ENCODE measurements around the gene ENO1.

ENO1 gene

DNA sequence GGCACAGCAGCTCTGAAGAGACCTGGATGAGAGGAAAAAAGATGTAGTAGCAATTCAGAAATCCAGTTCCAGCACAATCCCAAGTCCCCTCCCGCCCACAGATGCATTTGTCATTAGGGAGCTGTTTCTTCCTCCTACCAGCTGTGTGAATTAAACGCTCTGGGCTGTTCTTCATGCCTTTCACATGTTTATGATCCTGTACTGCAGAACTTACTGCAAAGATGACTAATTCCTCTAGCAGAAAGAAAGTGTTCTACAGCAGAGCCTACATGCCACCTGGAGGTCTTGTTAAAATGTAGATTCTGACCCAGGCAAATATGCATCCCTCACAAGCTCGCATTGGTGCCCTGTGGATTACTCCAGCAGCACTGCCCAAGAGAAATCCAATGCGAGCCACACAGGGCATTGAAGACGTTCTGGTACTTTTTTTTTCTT lies 6.5 kb downstream of the ENO1 start:
- FAIRE-seq (no peak), DNase-seq (ENCODE audit: insufficient read length, low spot score) (no peak)

DNA sequence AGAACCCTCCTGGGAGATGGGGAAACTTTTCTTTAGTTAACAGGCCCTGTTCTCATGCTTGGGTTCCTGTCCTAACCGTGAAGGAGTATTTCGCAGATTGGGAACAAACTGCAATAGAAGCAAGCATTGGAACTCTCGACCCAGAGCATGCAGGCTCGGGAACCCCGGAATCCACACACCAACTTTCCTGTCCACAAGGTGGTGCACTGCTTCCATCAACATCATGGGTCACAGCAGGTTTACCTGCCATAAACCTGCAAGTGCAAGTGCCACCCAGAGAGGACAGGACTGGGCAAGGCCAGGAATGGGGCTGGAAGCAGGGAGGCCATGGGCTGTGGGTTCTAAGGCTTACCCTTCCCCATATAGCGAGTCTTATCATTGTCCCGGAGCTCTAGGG lies 6.9 kb downstream of the ENO1 start:
- FAIRE-seq: no peak
- no peak for DNase-seq (ENCODE audit: insufficient read length, low spot score)

- no peak for FAIRE-seq
- no peak for DNase-seq (ENCODE audit: insufficient read length, low spot score)
These were observed 7.6 kb downstream of the ENO1 start for GRCh38 chr1:8870616-8871538.

- DNase-seq (ENCODE audit: insufficient read length, low spot score): no peak
- FAIRE-seq: no peak
These were observed 8.4 kb downstream of the ENO1 start for GRCh38 chr1:8870103-8870502.

DNA sequence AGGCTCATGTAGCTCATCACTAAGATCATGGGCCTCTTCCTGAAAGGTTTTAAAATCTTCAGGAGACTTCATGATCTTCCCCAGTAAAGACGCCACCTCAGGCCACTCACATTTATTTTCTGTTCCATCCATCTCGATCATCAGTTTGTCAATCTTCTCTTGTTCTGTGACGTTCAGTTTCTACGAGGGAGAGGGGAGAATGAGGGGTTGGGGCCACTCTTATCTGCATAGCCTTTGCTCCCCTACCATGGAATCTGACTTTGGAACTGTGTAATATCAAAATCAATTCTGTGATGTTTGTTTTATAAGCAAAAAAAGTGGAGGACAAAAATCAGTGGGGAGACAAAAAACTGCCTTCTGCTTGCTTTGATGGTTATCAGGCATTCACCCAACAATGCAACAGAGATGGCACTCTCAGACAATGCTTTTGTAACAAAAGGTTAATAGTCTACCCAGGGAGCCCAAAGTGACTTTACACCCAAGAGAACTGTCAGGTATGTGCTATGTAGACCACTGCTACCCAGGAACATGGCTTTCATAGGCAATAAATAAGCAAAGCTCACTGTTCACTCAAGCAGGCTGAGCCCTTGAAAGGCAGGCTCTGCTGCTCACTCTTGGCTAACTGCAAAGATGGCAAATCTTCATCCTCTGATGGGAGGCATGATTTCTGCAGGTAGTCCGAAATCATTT lies 10.5 kb downstream of the ENO1 start:
- peak; percentile 62 for FAIRE-seq

GRCh38 chr1:8866792-8867415 lies 11.6 kb downstream of the ENO1 start:
- FAIRE-seq (no peak), DNase-seq (ENCODE audit: insufficient read length, low spot score) (no peak)

More for the DNA sequence above, 10.5 kb downstream of the ENO1 start:
- DNase-seq (ENCODE audit: insufficient read length, low spot score): no peak

DNA sequence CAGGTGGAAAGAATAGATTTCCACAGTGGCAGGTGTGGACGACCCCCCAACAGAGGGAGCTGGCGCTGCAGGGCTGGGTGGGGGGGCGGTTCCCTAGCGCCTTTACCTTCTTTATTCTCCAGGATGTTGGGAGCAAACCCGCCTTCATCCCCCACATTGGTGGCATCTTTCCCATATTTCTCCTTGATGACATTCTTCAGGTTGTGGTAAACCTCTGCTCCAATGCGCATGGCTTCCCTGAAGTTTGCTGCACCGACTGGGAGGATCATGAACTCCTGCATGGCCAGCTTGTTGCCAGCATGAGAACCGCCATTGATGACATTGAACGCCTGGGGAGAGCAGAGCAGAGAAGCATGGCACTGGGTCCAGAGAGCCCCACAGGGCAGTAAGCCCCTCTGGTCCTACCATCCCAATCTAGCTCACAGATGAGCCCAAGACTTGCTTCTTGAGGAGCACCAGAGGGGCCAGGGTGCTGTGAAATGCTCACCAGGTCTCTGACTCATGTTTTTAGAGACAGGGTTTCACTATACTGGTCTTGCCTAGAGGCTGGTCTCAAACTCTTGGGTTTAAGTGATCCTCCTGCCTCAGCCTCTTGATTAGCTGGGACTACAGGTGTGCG lies 12.2 kb downstream of the ENO1 start:
- FAIRE-seq (no peak), DNase-seq (ENCODE audit: insufficient read length, low spot score) (no peak)

DNA sequence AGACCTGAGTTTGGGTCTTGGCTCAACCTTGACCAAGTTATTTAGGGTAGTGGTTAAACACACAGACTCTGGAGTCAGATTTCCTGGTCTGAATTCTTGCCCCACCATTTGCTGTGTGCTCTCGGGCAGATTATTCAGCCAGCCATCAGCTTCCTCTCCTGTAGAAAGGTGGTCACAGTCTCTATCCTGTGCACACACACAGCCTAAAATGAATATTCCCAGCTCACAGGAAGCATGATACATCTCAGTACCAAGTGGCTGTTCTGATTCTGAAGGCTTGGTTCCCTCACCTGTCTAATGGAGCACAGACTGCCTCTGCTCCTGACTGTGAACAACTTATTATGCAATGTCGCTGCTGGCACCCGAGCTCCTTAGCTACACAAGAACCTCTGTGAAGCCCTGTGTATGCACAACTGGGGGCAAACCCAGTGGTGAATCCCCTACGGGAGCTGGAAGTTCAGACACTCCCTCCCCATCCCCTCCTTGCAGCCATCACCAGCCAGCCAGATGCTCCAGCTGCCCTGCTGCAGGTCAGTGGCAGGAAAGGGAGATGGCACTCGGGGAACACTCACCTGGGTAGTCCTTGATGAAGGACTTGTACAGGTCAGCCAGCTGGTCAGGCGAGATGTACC lies 13.7 kb downstream of the ENO1 start:
- DNase-seq (ENCODE audit: insufficient read length, low spot score) (no peak), FAIRE-seq (no peak)

GRCh38 chr1:8863794-8864233 lies 14.7 kb downstream of the ENO1 start:
- FAIRE-seq: no peak
- DNase-seq (ENCODE audit: insufficient read length, low spot score): no peak

DNA sequence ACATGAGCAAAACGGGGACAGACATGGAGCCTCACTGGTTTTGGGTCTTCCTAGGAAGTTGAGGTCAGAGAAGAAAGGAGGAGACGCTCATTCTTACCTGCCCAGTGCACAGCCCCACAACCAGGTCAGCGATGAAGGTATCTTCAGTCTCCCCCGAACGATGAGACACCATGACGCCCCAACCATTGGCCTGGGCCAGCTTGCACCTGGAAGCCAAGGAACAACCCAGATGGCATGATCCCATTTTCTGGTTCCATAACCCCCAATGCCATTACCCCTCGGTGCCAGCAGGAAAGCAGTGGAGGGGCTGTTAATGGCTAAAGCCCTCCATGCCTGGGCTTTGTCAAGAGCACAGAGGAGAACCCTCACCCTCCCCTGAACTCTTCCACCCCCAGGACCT lies 15.3 kb downstream of the ENO1 start:
- DNase-seq (ENCODE audit: insufficient read length, low spot score) (no peak), FAIRE-seq (no peak)

DNA sequence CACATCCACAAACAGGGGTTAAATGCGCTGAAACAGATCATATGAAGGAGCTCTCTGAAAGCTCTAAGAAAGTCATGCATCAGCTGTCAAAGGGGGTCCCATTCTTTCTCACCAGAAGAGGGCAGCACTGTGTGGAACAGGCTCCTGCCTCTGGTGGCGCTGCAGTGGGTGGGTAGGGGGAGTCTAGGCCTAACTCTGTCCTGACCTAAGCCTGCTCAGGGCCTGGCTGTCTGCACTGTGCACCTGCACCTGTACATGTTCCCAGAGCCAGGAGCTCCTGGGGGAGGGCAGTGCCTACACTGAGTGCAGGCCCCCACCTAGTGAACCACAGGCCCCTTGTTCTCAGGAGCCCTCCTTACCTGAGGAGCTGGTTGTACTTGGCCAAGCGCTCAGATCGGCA lies 16.0 kb downstream of the ENO1 start:
- DNase-seq (ENCODE audit: insufficient read length, low spot score) (no peak), FAIRE-seq (peak; percentile 14)

GRCh38 chr1:8860738-8861516 lies 17.6 kb downstream of the ENO1 start:
- DNase-seq (ENCODE audit: insufficient read length, low spot score) (no peak), FAIRE-seq (no peak)

- no peak for DNase-seq (ENCODE audit: insufficient read length, low spot score)
- peak; percentile 70 for FAIRE-seq
These were observed 19.4 kb downstream of the ENO1 start for GRCh38 chr1:8858888-8859706.

- DNase-seq (ENCODE audit: insufficient read length, low spot score): no peak
- no peak for FAIRE-seq
These were observed 20.3 kb downstream of the ENO1 start for GRCh38 chr1:8858112-8858668.

GRCh38 chr1:8856689-8857412 lies 21.6 kb downstream of the ENO1 start:
- DNase-seq (ENCODE audit: insufficient read length, low spot score) (no peak), FAIRE-seq (no peak)

GRCh38 chr1:8854240-8854639 lies 24.2 kb downstream of the ENO1 start:
- DNase-seq (ENCODE audit: insufficient read length, low spot score) (no peak), FAIRE-seq (no peak)

- DNase-seq (ENCODE audit: insufficient read length, low spot score) (no peak), FAIRE-seq (no peak)
These were observed 27.4 kb downstream of the ENO1 start for GRCh38 chr1:8851060-8851459.
